ENCODE data around the gene TMCC1.
A peak's percentile ranks its signal among the peaks of the same experiment; 100 is the strongest.

TMCC1 gene

DNA sequence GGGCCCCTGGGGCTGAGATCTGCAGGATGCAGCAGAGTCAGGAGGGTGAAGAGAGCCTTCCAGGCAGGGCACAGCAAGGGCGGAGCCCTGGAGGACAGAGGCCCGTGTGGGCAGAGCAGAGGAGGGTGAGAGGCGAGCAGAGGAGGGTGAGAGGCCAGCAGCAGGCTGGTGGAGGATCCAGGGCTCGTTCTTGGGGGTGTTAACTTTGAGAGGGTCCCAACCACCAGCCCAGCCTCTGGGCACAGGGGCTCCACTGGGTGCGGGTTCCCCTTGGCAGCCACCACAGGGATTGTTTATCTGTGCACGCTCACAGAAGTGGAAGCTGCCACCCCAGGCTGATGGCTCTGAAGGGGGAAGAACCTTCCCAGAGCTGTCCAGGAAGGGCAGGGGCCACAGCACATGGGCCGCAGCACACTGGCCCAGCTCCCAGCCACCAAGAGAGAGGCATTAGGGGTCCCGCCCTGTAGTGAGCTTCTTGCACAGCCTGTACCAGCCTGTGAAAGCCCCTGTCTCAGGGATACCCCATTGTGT lies 277.7 kb downstream of the TMCC1 start:
- H3K4me3 ChIP-seq (ENCODE audit: control insufficient read depth, low read depth, low read length): no peak overlapping the region
- no peak for TF ChIP-seq CTCF (IDR thresholded peaks at IDR 0.05; ENCODE audit: control insufficient read depth, insufficient read depth, low read depth, low read length, missing control alignments)
- no peak for DNase-seq (ENCODE audit: low read depth)

- no peak for TF ChIP-seq CTCF (IDR thresholded peaks at IDR 0.05; ENCODE audit: control insufficient read depth, insufficient read depth, low read depth, low read length, missing control alignments)
- no peak overlapping the region for H3K4me3 ChIP-seq (ENCODE audit: control insufficient read depth, low read depth, low read length)
- no peak for DNase-seq (ENCODE audit: low read depth)
These were observed 278.6 kb downstream of the TMCC1 start for GRCh38 chr3:129614927-129615363.

- no peak for DNase-seq (ENCODE audit: low read depth)
- TF ChIP-seq CTCF (IDR thresholded peaks at IDR 0.05; ENCODE audit: control insufficient read depth, insufficient read depth, low read depth, low read length, missing control alignments): no peak
- no peak overlapping the region for H3K4me3 ChIP-seq (ENCODE audit: control insufficient read depth, low read depth, low read length)
These were observed 279.1 kb downstream of the TMCC1 start for GRCh38 chr3:129614435-129614834.

- H3K4me3 ChIP-seq (ENCODE audit: control insufficient read depth, low read depth, low read length): no peak overlapping the region
- DNase-seq (ENCODE audit: low read depth): no peak
- TF ChIP-seq CTCF (IDR thresholded peaks at IDR 0.05; ENCODE audit: control insufficient read depth, insufficient read depth, low read depth, low read length, missing control alignments): no peak
These were observed 280.2 kb downstream of the TMCC1 start for GRCh38 chr3:129613367-129613740.

GRCh38 chr3:129612534-129613366 lies 280.8 kb downstream of the TMCC1 start:
- no peak overlapping the region for H3K4me3 ChIP-seq (ENCODE audit: control insufficient read depth, low read depth, low read length)
- no peak for DNase-seq (ENCODE audit: low read depth)
- no peak for TF ChIP-seq CTCF (IDR thresholded peaks at IDR 0.05; ENCODE audit: control insufficient read depth, insufficient read depth, low read depth, low read length, missing control alignments)

- no peak for DNase-seq (ENCODE audit: low read depth)
- no peak overlapping the region for H3K4me3 ChIP-seq (ENCODE audit: control insufficient read depth, low read depth, low read length)
- peak; percentile 10 for TF ChIP-seq CTCF (IDR thresholded peaks at IDR 0.05; ENCODE audit: control insufficient read depth, insufficient read depth, low read depth, low read length, missing control alignments)
These were observed 281.5 kb downstream of the TMCC1 start for GRCh38 chr3:129611812-129612533.

Data from AG09309 (cell line).